ENCODE data around the gene ANO6.

Gene ANO6

DNA sequence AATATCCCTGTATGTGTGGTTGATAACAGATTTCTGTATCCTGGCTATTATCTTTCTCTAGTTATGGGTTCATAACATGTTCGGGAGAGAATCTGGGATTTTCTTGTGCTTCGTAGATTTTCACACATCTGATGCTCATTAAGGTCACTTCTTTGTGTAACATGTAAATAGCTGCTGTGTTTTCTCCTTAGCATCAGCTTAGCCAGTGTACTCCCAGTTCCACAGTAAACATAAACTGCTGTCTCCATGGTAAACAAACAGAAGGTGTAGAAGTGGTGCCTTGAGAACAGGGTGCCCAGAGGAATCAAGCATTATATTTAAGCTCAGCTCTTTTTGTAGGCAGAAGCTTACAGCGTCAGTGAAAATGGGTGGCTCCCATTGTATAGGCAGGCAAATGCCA is 88.0 kb downstream of the ANO6 start:
- H2AFZ ChIP-seq (ENCODE audit: low read length): no peak overlapping the region
- TF ChIP-seq EZH2 (optimal IDR thresholded peaks at IDR 0.05; ENCODE audit: low read depth, low read length): no peak
- TF ChIP-seq EZH2phosphoT487 (IDR thresholded peaks at IDR 0.05; ENCODE audit: low read length): no peak
- H3K4me1 ChIP-seq (ENCODE audit: low read length): no peaks in the 10 kb centered on the region
- H3K9me3 ChIP-seq (replicated peaks; ENCODE audit: insufficient read depth, low read length): no peaks in the 10 kb centered on the region
- no peak overlapping the region for H3K4me2 ChIP-seq (ENCODE audit: low read depth, low read length)
- no peaks in the 10 kb centered on the region for H3F3A ChIP-seq (ENCODE audit: insufficient read depth, low read length)
- DNase-seq: no peak
- H3K4me3 ChIP-seq (ENCODE audit: low read length): no peak overlapping the region
- H3K79me2 ChIP-seq (ENCODE audit: low read length): peaks cover 16% of the 10 kb centered on the region
- H3K9ac ChIP-seq (ENCODE audit: low read length): no peak overlapping the region
- H3K27me3 ChIP-seq (replicated peaks; ENCODE audit: insufficient read depth, low read length): no peaks in the 10 kb centered on the region
- 0 out of 2 replicates have a peak, but pooled peaks cover 4% of the 10 kb centered on the region for H3K36me3 ChIP-seq (replicated peaks; ENCODE audit: insufficient read depth, low read length)
- no peak overlapping the region for H3K27ac ChIP-seq (ENCODE audit: low read length)
- H3K9me2 ChIP-seq (replicated peaks; ENCODE audit: insufficient read depth, low read length): no peaks in the 10 kb centered on the region
- H4K20me1 ChIP-seq (ENCODE audit: insufficient read depth, low read length): no peaks in the 10 kb centered on the region

- H3K4me2 ChIP-seq (ENCODE audit: low read depth, low read length): no peak overlapping the region
- H3K27ac ChIP-seq (ENCODE audit: low read length): no peak overlapping the region
- no peaks in the 10 kb centered on the region for H3K27me3 ChIP-seq (replicated peaks; ENCODE audit: insufficient read depth, low read length)
- H3K79me2 ChIP-seq (ENCODE audit: low read length): peaks cover 16% of the 10 kb centered on the region; the same call in 1 of the 2 replicates
- no peaks in the 10 kb centered on the region for H3K4me1 ChIP-seq (ENCODE audit: low read length)
- no peaks in the 10 kb centered on the region for H4K20me1 ChIP-seq (ENCODE audit: insufficient read depth, low read length)
- no peak for TF ChIP-seq EZH2 (optimal IDR thresholded peaks at IDR 0.05; ENCODE audit: low read depth, low read length)
- TF ChIP-seq EZH2phosphoT487 (IDR thresholded peaks at IDR 0.05; ENCODE audit: low read length): no peak
- no peak for TF ChIP-seq CTCF (IDR thresholded peaks at IDR 0.05; ENCODE audit: low read length)
- H3K9ac ChIP-seq (ENCODE audit: low read length): no peak overlapping the region
- H3K9me3 ChIP-seq (replicated peaks; ENCODE audit: insufficient read depth, low read length): no peaks in the 10 kb centered on the region
- no peak overlapping the region for H3K4me3 ChIP-seq (ENCODE audit: low read length)
- 0 out of 2 replicates have a peak, but pooled peaks cover 4% of the 10 kb centered on the region for H3K36me3 ChIP-seq (replicated peaks; ENCODE audit: insufficient read depth, low read length)
- no peak overlapping the region for H2AFZ ChIP-seq (ENCODE audit: low read length)
- DNase-seq: no peak
- no peaks in the 10 kb centered on the region for H3F3A ChIP-seq (ENCODE audit: insufficient read depth, low read length)
- no peaks in the 10 kb centered on the region for H3K9me2 ChIP-seq (replicated peaks; ENCODE audit: insufficient read depth, low read length)
Observed at GRCh38 chr12:45304514-45305178, 88.8 kb downstream of the ANO6 start.

- Histone ChIP-seq H4K20me1 (ENCODE audit: insufficient read depth, low read length) (no peaks in the 10 kb centered on the region), H3K36me3 (replicated peaks; ENCODE audit: insufficient read depth, low read length) (0 out of 2 replicates have a peak, but pooled peaks cover 4% of the 10 kb centered on the region), H3K4me1 (ENCODE audit: low read length) (no peaks in the 10 kb centered on the region), H3K4me3 (ENCODE audit: low read length) (no peak overlapping the region), H3F3A (ENCODE audit: insufficient read depth, low read length) (no peaks in the 10 kb centered on the region), H3K9me2 (replicated peaks; ENCODE audit: insufficient read depth, low read length) (no peaks in the 10 kb centered on the region), H3K9ac (ENCODE audit: low read length) (no peak overlapping the region), H3K79me2 (ENCODE audit: low read length) (peaks cover 10% of the 10 kb centered on the region; the same call in 1 of the 2 replicates), H2AFZ (ENCODE audit: low read length) (no peak overlapping the region), H3K27me3 (replicated peaks; ENCODE audit: insufficient read depth, low read length) (no peaks in the 10 kb centered on the region), H3K9me3 (replicated peaks; ENCODE audit: insufficient read depth, low read length) (no peaks in the 10 kb centered on the region), H3K27ac (ENCODE audit: low read length) (no peak overlapping the region), H3K4me2 (ENCODE audit: low read depth, low read length) (no peak overlapping the region)
- no peak for TF ChIP-seq EZH2 (optimal IDR thresholded peaks at IDR 0.05; ENCODE audit: low read depth, low read length)
- no peak for TF ChIP-seq EZH2phosphoT487 (IDR thresholded peaks at IDR 0.05; ENCODE audit: low read length)
- TF ChIP-seq CTCF (IDR thresholded peaks at IDR 0.05; ENCODE audit: low read length): no peak
- no peak for DNase-seq
Observed at GRCh38 chr12:45305907-45306306, 90.0 kb downstream of the ANO6 start.
